GM23338 (cell line): Measurements from ENCODE around the gene TCP10L. TPM values are rescaled to one million over a fixed set of nuclear protein-coding genes. Genes with fewer than 3 reads are reported as not detected.

Experiments
- ATAC-seq: fragments of 200-7000 bp; cut with Tn5 transposase; 3 replicates; pipeline ENCODE4 v1.9.1; 2020
- DNase-seq: peaks from one replicate; pipeline ENCODE4 v3.0.0-alpha.2; 2015; ENCODE audit warnings: low spot score
- H2AFZ ChIP-seq: fragments of 200-600 bp; sonication (generic); 2 replicates; pipeline ENCODE4 v1.8.0; 2016; ENCODE audit warnings: antibody characterized with exemption, mild to moderate bottlenecking, moderate library complexity
- H3F3A ChIP-seq: fragments of 200-600 bp; sonication (generic); replicated peaks from 2 replicates; pipeline ENCODE4 v1.8.0; 2017; ENCODE audit warnings: antibody characterized with exemption, mixed run types, low read depth
- H3K27ac ChIP-seq: fragments of 200-600 bp; sonication (generic); 2 replicates; pipeline ENCODE4 v1.6.1; 2016; ENCODE audit warnings: low read depth
- H3K27me3 ChIP-seq: fragments of 200-600 bp; sonication (generic); 2 replicates; pipeline ENCODE4 v1.8.0; 2016; ENCODE audit warnings: mild to moderate bottlenecking, mixed run types, moderate library complexity; ENCODE audit not compliant: insufficient read depth
- H3K36me3 ChIP-seq: fragments of 200-600 bp; sonication (generic); 2 replicates; pipeline ENCODE4 v1.8.0; 2016; ENCODE audit warnings: mild to moderate bottlenecking; ENCODE audit not compliant: insufficient read depth
- H3K4me1 ChIP-seq: fragments of 200-600 bp; sonication (generic); 2 replicates; pipeline ENCODE4 v1.8.0; 2016; ENCODE audit warnings: mild to moderate bottlenecking, moderate library complexity; ENCODE audit not compliant: insufficient read depth
- H3K4me2 ChIP-seq: fragments of 200-600 bp; sonication (generic); 2 replicates; pipeline ENCODE4 v1.7.1; 2017; ENCODE audit warnings: mixed run types
- H3K4me3 ChIP-seq: fragments of 200-600 bp; sonication (generic); 2 replicates; pipeline ENCODE4 v1.6.1; 2016; ENCODE audit warnings: mixed run types
- H3K79me2 ChIP-seq: fragments of 200-600 bp; sonication (generic); replicated peaks from 2 replicates; pipeline ENCODE4 v1.8.0; 2017; ENCODE audit warnings: mild to moderate bottlenecking; ENCODE audit not compliant: insufficient read depth
- H3K9me2 ChIP-seq: fragments of 200-600 bp; sonication (generic); 2 replicates; pipeline ENCODE4 v1.8.0; 2017; ENCODE audit not compliant: insufficient read depth
- H4K20me1 ChIP-seq: fragments of 200-600 bp; sonication (generic); replicated peaks from 2 replicates; pipeline ENCODE4 v1.8.0; 2017; ENCODE audit warnings: mild to moderate bottlenecking; ENCODE audit not compliant: insufficient read depth
- H3K27ac Mint-ChIP-seq: 2 replicates; pipeline ENCODE4 v1.8.0; 2020; ENCODE audit warnings: inconsistent platforms, mild to moderate bottlenecking, moderate library complexity, mixed read lengths
- H3K27me3 Mint-ChIP-seq: 3 replicates; pipeline ENCODE4 v1.8.0; 2022; ENCODE audit warnings: low read depth, mild to moderate bottlenecking, moderate library complexity, mixed read lengths, inconsistent platforms; ENCODE audit not compliant: insufficient read depth, poor library complexity
- H3K36me3 Mint-ChIP-seq: 3 replicates; pipeline ENCODE4 v1.8.0; 2021; ENCODE audit warnings: low read depth, mild to moderate bottlenecking, inconsistent platforms, moderate library complexity, mixed read lengths
- H3K4me1 Mint-ChIP-seq: 3 replicates; pipeline ENCODE4 v1.8.0; 2020; ENCODE audit warnings: mild to moderate bottlenecking, inconsistent platforms, mixed read lengths
- H3K4me3 Mint-ChIP-seq: 3 replicates; pipeline ENCODE4 v1.8.0; 2021; ENCODE audit warnings: moderate library complexity, mild to moderate bottlenecking, inconsistent platforms, mixed read lengths
- H3K9me3 Mint-ChIP-seq: 3 replicates; pipeline ENCODE4 v1.8.0; 2020; ENCODE audit warnings: moderate library complexity, mild to moderate bottlenecking, inconsistent platforms, mixed read lengths
- CREB1 ChIP-seq: fragments of 250-450 bp; sonication (Bioruptor Pico); IDR thresholded peaks from 2 replicates; pipeline ENCODE4 v1.5.0; 2020; ENCODE audit warnings: low read depth, mild to moderate bottlenecking, moderate library complexity
- CTCF ChIP-seq, 2 experiments: fragments of 200-600 bp in 1 of 2; sonication (generic) in 1 of 2; conservative IDR thresholded peaks; 2 replicates each; pipeline versions ENCODE4 v1.5.1 to v1.6.1; 2016 to 2017; ENCODE audit warnings: antibody characterized with exemption in 2 of 2, low read depth in 2 of 2, mild to moderate bottlenecking in 2 of 2, moderate library complexity in 1 of 2
- EZH2 ChIP-seq: fragments of 200-600 bp; sonication (generic); IDR thresholded peaks from one replicate; pipeline ENCODE4 v1.8.0; 2017; ENCODE audit warnings: antibody characterized with exemption, mild to moderate bottlenecking, low read depth; ENCODE audit not compliant: unreplicated experiment
- EZH2phosphoT487 ChIP-seq: fragments of 200-600 bp; sonication (generic); IDR thresholded peaks from one replicate; pipeline ENCODE4 v1.8.1; 2018; ENCODE audit warnings: antibody characterized with exemption; ENCODE audit not compliant: unreplicated experiment
- JUNB ChIP-seq: IDR thresholded peaks from one replicate; pipeline ENCODE4 v1.6.1; 2016; ENCODE audit warnings: antibody characterized with exemption; ENCODE audit not compliant: unreplicated experiment
- NANOG ChIP-seq: IDR thresholded peaks from 2 replicates; pipeline ENCODE4 v1.6.1; 2016; ENCODE audit warnings: antibody characterized with exemption, borderline replicate concordance
- REST ChIP-seq: IDR thresholded peaks from one replicate; pipeline ENCODE4 v1.6.1; 2018; ENCODE audit warnings: antibody characterized with exemption; ENCODE audit not compliant: unreplicated experiment
- STAT1 ChIP-seq: IDR thresholded peaks from one replicate; pipeline ENCODE4 v1.6.1; 2016; ENCODE audit warnings: antibody characterized with exemption; ENCODE audit not compliant: unreplicated experiment
- ZNF114 ChIP-seq: fragments of 250-450 bp; sonication (Bioruptor Pico); IDR thresholded peaks from 2 replicates; pipeline ENCODE4 v1.5.0; 2020; ENCODE audit warnings: mild to moderate bottlenecking, moderate library complexity
- ZNF331 ChIP-seq: fragments of 250-450 bp; sonication (Bioruptor Pico); IDR thresholded peaks from 2 replicates; pipeline ENCODE4 v1.5.0; 2020; ENCODE audit warnings: low read depth, mild to moderate bottlenecking, moderate library complexity
- ZNF462 ChIP-seq: fragments of 250-450 bp; sonication (Bioruptor Pico); IDR thresholded peaks from 2 replicates; pipeline ENCODE4 v1.5.0; 2020; ENCODE audit warnings: mild to moderate bottlenecking, moderate library complexity
- polyA plus RNA-seq: library from polyadenylated mRNA; unstranded; fragments of >200 nt; fragmentation: Nextera tagmentation; extraction: Ambion mirVana; gene quantifications from 2 replicates; pipeline ENCODE4 v1.2.1, GENCODE V29; 2016
- total RNA-seq: library from RNA; depleted of rRNA; stranded (reverse); fragments of >200 nt; shearing (Covaris generic); gene quantifications from 2 replicates; pipeline ENCODE4 v1.2.3, GENCODE V29; 2014

TCP10L gene
- total and polyA plus RNA-seq, 2 experiments from 2014 or later = 0.10 to 0.65 TPM

GRCh38 chr21:32590130-32590529, 4.8 kb upstream of the TCP10L start (continued):
- TF ChIP-seq REST = no peak
- TF ChIP-seq NANOG = no peak
- TF ChIP-seq CREB1 = no peak
- no peak for TF ChIP-seq JUNB
- TF ChIP-seq STAT1 = no peak
- TF ChIP-seq EZH2phosphoT487 = no peak
- no peak for TF ChIP-seq ZNF114 (CRISPR knock-in tag)
- no peak for TF ChIP-seq CTCF (conservative IDR thresholded peaks at IDR 0.05; ENCODE audit: low read depth in 2 of 2)
- TF ChIP-seq ZNF331 (CRISPR knock-in tag) = no peak

- no peaks in the 10 kb centered on the region for H3K36me3 Mint-ChIP-seq
- Histone ChIP-seq H3K4me1 (no peaks in the 10 kb centered on the region; the same call in 1 of the 2 replicates), H3K27ac (no peak overlapping the region), H4K20me1 (no peaks in the 10 kb centered on the region), H3K36me3 (no peaks in the 10 kb centered on the region), H3K4me3 (no peak overlapping the region), H3K79me2 (no peaks in the 10 kb centered on the region), H3K4me2 (no peak overlapping the region), H3K9me2 (no peaks in the 10 kb centered on the region), H3K27me3 (no peaks in the 10 kb centered on the region), H2AFZ (no peak overlapping the region), H3F3A (no peaks in the 10 kb centered on the region)
- H3K27me3 Mint-ChIP-seq = peaks cover 14% of the 10 kb centered on the region
- H3K4me1 Mint-ChIP-seq = peaks cover 9% of the 10 kb centered on the region
- DNase-seq (no peak), ATAC-seq (no peak)
- no peak overlapping the region for H3K4me3 Mint-ChIP-seq
- no peaks in the 10 kb centered on the region for H3K9me3 Mint-ChIP-seq
- no peak overlapping the region for H3K27ac Mint-ChIP-seq
- TF ChIP-seq EZH2 (no peak), ZNF462 (CRISPR knock-in tag) (no peak), ZNF114 (CRISPR knock-in tag) (no peak), CTCF (conservative IDR thresholded peaks at IDR 0.05; ENCODE audit: low read depth in 2 of 2) (no peak), CREB1 (no peak)
These were observed 2.3 kb upstream of the TCP10L start for GRCh38 chr21:32587651-32588050.
